SW 1271 (cell line): Measurements from ENCODE around the gene DHH.

Experiments
- DNase-seq, 2 experiments: peaks; one replicate each; lab custom pipeline; 2025; lab: John Stamatoyannopoulos, UW

DHH gene

DNA sequence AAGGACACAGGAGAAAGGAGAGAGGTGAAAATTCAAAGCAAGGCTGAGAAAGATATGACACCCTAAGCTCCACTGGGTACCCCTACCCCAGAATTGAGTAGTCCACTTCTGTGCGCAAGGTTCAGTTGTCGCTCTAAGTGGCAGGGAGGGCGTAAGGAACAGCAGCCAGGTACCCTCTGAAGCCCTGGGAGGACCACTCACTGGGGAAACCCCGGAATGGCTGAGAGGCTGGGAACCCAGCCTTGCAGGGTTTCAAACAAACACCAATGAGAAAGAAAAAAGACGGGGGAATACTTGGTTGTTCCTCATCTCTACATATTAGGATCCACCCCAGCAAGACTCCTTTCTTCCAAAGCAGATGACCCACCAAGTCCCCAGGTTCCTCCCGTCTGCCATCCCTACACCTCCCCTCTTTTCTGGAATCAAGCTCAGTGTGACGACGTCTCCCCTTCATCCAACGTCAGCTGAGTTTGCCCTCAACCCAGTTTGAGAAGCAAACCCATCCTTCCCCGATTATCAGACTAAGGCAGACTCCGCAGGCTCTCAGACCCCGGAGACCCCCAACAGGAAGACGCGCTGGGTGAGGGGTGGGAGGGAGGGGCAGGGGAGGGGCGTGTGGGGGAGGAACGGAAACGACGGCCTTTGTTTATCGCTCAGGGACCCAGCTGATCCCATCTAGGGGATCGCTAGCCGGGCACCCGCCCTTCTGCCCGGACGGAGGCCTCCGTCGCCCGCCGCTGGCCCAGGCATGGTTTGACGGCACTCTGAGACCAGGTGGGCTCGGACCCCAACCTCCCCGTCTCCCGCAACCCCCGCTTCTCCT, 15.3 kb upstream of the DHH start:
- DNase-seq: peak in 1 of 2 experiments; percentile 8

GRCh38 chr12:49108958-49109404, 14.4 kb upstream of the DHH start:
- no peak for DNase-seq

GRCh38 chr12:49105504-49106084, 11.0 kb upstream of the DHH start:
- no peak for DNase-seq

DNA sequence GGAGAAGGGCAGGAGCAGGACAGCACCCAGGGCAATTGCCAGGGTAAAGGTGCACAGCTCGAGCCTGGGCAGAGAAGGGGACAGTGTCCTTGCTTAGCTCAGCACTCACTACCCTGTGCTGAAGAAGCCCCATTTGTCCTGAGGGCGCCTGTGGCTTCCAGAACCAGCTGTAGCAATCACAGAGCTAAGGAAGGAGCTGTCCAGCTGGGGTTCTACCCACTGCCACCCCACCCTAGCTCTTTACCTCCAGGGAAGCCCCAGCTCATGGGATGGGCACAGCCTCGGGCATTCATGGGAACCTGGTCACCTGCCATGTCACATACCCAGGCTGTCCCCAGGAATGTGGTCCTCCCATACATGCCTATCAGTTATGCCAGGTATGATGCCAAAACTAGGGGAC, 10.2 kb upstream of the DHH start:
- no peak for DNase-seq

DNA sequence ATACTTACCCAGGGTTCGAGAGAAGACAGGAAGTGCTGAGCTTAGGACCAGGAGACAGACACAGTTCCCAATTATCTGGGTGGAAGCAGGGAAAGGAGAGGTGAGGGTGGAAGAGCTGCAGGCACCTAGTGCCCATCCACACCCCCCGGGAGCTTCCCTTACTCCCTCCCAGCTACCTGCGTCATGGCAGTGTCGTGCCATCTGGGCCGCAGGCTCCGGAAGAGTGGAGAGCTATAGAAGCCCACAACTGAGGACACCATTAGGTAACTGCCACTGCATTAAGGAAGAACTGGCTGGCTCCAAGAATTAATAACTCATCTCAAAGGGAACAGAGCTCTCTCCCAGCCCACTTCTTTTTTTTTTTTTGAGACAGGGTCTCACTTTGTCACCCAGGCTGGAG, 5.8 kb upstream of the DHH start:
- no peak for DNase-seq

- no peak for DNase-seq
These were observed 4.1 kb upstream of the DHH start for GRCh38 chr12:49098703-49099102.

DNA sequence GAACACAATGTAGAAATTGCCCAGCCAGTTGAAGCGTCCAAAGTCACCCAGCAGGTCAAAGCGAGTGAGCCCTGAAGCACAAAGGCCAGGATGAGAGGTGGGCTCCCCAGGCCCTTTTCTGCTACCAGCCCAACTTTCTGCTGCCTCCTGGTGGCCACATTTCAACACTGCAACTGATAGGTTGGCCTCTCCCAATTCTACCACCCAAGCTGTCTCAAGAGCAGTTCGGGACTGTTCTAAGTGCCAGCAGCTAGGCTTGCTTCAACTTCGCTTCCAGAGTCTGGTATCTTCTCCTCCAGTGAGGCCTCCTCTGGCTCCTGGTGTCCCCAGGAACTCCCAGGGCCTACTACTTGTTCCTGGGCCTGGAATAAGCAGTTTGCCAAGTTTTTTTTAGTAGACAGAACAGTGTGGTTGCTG, 3.4 kb upstream of the DHH start:
- peak in 1 of 2 experiments; percentile 40 for DNase-seq

DNA sequence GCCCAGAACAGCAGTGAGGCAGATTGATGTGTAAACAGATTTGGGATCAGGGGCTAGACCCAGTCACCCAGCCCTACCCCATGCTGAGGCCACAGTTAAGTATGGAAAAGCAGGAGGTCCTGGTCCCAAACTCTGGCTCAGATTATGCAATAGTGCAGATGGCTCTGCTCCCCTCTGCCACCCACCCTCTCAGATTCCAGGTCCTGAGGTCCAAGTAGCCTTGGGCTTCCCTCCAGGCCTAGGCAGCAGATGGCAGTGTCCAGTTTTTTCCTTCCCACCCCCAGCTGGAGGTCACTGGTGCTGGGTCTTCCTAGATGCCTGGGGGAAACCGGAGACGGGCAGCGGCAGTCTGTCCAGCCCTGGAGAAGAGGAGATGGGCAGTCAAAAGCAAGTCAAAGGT, 2.8 kb upstream of the DHH start:
- DNase-seq: no peak

DNA sequence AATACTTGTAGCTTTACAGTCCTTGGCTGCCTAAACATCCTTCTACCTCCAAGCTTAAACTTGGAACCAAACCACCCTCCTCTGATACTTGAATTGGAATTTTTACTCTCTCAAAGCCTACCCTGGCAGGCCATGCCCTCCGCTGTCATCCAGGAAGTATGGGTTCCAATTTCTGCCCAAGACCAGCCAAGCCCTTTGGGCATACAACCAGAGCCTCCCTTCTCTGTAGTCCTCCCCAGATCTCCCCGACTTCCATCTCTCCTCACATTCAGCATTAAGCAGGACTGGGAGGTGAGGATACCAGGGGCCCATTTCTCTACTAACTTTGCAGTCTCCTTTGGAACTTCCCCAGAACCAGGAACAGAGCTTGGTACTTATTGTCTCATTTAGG, 369 bp upstream of the DHH start:
- DNase-seq: no peak

- DNase-seq: no peak
These were observed 825 bp downstream of the DHH start for GRCh38 chr12:49093792-49094159.

GRCh38 chr12:49092816-49093406, 1.7 kb downstream of the DHH start:
- no peak for DNase-seq

DNA sequence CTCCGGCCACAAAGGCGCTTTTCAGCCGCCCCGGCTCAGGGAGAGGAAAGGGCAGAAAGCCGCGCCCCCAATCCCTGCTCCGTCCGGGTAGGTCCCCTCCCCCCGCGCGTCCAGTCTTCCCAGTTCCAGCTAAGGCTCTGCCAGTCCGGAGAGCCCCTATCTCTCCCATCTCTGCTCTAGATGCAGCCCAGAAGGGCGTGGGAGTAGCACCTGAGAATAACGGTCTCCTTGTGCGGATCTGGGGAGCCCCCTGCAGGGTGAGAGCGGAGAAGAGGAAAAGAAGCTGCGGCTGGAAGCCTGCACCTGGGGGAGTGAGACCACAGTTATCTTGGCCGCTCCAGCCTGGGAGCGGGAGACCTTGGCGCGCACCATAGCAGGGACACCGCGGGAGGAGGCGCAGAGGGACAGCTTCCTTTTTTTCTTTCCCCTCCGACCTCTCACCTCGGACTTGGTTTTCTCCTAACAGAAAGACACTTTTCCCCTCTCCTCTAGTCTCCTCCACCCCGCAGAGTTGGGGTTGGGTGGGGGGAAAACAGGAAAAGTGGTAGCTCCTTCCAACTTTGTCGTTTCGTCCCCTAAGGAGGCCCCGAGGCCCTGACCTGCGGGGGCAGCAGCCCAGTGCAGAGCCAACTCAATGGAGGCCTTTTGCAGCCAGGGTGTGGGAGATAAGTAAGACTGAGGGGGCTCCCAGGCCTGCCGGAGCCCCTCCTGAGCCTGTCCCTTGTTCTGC, 2.4 kb downstream of the DHH start:
- DNase-seq: no peak

DNA sequence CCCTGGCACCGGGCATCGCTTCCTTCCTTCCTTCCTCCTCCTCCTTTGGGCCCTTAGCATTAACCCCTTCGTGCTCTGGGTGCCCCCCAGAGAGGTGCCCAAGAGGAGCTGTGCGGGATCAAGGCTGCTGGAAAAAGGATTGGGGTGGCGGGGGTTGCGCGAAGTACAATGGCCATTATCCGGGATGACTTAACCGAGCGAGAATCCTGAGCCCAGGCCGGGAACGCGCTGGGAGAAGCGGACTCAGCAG, 2.8 kb downstream of the DHH start:
- no peak for DNase-seq

- no peak for DNase-seq
These were observed 3.4 kb downstream of the DHH start for GRCh38 chr12:49091056-49091835.

- no peak for DNase-seq
These were observed 4.5 kb downstream of the DHH start for GRCh38 chr12:49089821-49090773.

DNA sequence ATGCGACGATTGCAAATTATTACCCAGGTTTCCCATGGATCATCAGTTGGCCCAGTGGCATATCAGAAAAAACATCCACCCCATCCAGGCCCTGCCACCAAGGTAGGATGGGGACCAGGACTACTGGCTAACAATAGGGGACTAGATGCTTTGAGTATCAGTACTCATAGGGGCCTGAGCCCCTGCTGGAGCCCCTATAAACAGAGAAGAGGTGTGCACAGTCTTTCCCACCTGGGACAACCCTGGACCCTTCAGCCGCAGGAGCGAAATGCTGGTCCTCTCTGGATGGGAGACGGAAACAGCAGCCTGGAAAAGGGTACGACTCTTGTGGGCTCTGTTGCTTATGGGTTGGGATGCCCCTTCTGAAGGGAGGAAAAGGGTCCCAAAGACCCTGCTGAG, 5.7 kb downstream of the DHH start:
- DNase-seq: no peak

- DNase-seq: peak; percentile 70 to 90
These were observed 6.3 kb downstream of the DHH start for GRCh38 chr12:49088150-49088931.

DNA sequence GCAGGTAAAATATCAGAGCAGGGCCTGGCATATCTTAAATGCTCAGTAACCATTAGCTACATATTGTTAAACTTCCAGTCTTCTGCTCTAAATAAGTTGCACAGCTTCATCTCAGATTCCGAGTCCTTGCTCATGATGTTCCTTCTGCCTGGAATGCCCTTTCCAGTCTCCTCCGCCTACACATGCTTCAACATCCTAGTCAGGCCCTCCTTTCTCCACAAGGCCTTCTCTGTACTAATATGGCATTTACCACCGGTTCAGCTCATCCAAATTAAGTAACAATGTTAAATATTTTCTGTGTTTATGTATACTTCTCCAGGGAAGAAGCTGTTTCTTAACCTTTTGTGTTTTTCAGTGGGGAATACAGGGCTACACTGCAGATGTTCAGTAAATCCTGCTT, 8.5 kb downstream of the DHH start:
- DNase-seq: no peak

DNA sequence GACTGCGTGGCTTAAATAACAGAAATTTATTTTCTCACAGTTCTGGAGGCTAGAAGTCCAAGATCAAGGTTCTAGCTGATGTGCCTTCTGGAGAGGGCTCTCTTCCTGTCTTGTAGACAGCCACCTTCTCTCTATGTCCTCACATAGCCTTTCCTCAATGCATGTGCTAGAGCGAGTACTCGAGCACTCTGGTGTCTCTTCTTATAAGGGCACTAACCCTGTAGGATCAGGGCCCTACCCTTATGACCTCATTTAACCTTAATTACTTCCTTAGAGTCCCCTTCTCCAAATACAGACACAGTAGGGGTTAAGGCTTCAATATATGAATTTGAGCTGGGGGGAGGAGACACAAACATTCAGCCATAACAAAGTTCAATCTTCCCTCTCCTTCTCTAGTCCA, 10.2 kb downstream of the DHH start:
- no peak for DNase-seq

- no peak for DNase-seq
These were observed 14.8 kb downstream of the DHH start for GRCh38 chr12:49079793-49080192.
